ENCODE results near the gene TRPV6. TPM values are rescaled to one million over a fixed set of nuclear protein-coding genes. Genes with fewer than 3 reads are reported as not detected.

The TRPV6 gene
- total and polyA plus RNA-seq, 4 donors: 0.33 to 0.69 (median 0.50) TPM; not detected in 1

- DNase-seq: no peak
Observed at GRCh38 chr7:142892951-142893350, 7.4 kb upstream of the TRPV6 start.

GRCh38 chr7:142891490-142892082, 6.0 kb upstream of the TRPV6 start:
- DNase-seq: no peak
- intact Hi-C loops (cut with DNase I): no loop called here
- H3K36me3 ChIP-seq (ENCODE audit: control insufficient read depth in 1 of 2, insufficient read depth in 2 of 2, low read length in 1 of 2): no peaks in the 10 kb centered on the region
- WGBS, 2 donors: 84 to 85% methylated on average over 10 of the region's 10 CpGs
- H3K27me3 ChIP-seq (ENCODE audit: control insufficient read depth in 1 of 2, insufficient read depth in 2 of 2, low read length in 1 of 2): no peaks in the 10 kb centered on the region
- H3K4me3 ChIP-seq (ENCODE audit: low read length in 2 of 2): no peak overlapping the region
- H3K4me1 ChIP-seq (ENCODE audit: control insufficient read depth in 1 of 2, insufficient read depth in 2 of 2, low read length in 2 of 2): no peaks in the 10 kb centered on the region
- H3K9me3 ChIP-seq (ENCODE audit: control insufficient read depth, low read length): no peaks in the 10 kb centered on the region
- no peak for ATAC-seq (ENCODE audit: low FRiP score)
- no peak overlapping the region for H3K27ac ChIP-seq (ENCODE audit: low read depth in 1 of 2, low read length in 2 of 2)

More at GRCh38 chr7:142892951-142893350, 7.4 kb upstream of the TRPV6 start:
- no peak for ATAC-seq (ENCODE audit: low FRiP score)
- Histone ChIP-seq H3K27ac (ENCODE audit: low read depth in 1 of 2, low read length in 2 of 2) (no peak overlapping the region), H3K36me3 (ENCODE audit: control insufficient read depth in 1 of 2, insufficient read depth in 2 of 2, low read length in 1 of 2) (no peaks in the 10 kb centered on the region), H3K4me1 (ENCODE audit: control insufficient read depth in 1 of 2, insufficient read depth in 2 of 2, low read length in 2 of 2) (no peaks in the 10 kb centered on the region), H3K4me3 (ENCODE audit: low read length in 2 of 2) (no peak overlapping the region), H3K27me3 (ENCODE audit: control insufficient read depth in 1 of 2, insufficient read depth in 2 of 2, low read length in 1 of 2) (no peaks in the 10 kb centered on the region), H3K9me3 (ENCODE audit: control insufficient read depth, low read length) (no peaks in the 10 kb centered on the region)
- intact Hi-C loops (cut with DNase I): no loop called here
- WGBS, 2 donors: 90 to 91% methylated on average over 5 of the region's 5 CpGs

GRCh38 chr7:142890874-142891485, 5.4 kb upstream of the TRPV6 start:
- Histone ChIP-seq H3K36me3 (ENCODE audit: control insufficient read depth in 1 of 2, insufficient read depth in 2 of 2, low read length in 1 of 2) (no peaks in the 10 kb centered on the region), H3K27ac (ENCODE audit: low read depth in 1 of 2, low read length in 2 of 2) (no peak overlapping the region), H3K9me3 (ENCODE audit: control insufficient read depth, low read length) (no peaks in the 10 kb centered on the region), H3K27me3 (ENCODE audit: control insufficient read depth in 1 of 2, insufficient read depth in 2 of 2, low read length in 1 of 2) (no peaks in the 10 kb centered on the region), H3K4me3 (ENCODE audit: low read length in 2 of 2) (no peak overlapping the region), H3K4me1 (ENCODE audit: control insufficient read depth in 1 of 2, insufficient read depth in 2 of 2, low read length in 2 of 2) (no peaks in the 10 kb centered on the region)
- WGBS, 2 donors: 78 to 80% methylated on average over 12 of the region's 12 CpGs
- no peak for DNase-seq
- no peak for ATAC-seq (ENCODE audit: low FRiP score)
- intact Hi-C loops (cut with DNase I): no loop called here

DNA sequence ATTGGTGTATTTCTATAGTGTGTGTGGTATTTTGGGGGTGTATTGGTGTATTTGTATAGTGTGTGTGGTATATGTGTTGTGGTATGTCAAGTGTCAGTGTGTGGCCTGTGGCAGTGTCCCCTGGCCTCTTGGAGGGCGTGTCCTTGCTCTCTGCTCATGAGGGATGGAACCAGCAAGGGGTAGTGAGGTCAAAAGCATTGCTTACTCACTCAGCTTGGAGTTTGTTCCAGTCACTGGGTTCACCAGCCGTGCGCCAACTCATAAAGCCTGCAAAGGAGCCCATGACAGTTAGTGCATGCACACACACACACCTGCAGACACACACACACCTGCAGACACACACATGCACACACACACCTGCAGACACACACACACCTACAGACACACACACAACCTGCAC, 4.3 kb upstream of the TRPV6 start:
- no peak for ATAC-seq (ENCODE audit: low FRiP score)
- no peak overlapping the region for H3K27ac ChIP-seq (ENCODE audit: low read depth in 1 of 2, low read length in 2 of 2)
- no peak overlapping the region for H3K4me3 ChIP-seq (ENCODE audit: low read length in 2 of 2)
- no peaks in the 10 kb centered on the region for H3K27me3 ChIP-seq (ENCODE audit: control insufficient read depth in 1 of 2, insufficient read depth in 2 of 2, low read length in 1 of 2)
- intact Hi-C loops (cut with DNase I): no loop called here
- DNase-seq: no peak
- WGBS, 2 donors: 72 to 73% methylated on average over 3 of the region's 3 CpGs
- H3K36me3 ChIP-seq (ENCODE audit: control insufficient read depth in 1 of 2, insufficient read depth in 2 of 2, low read length in 1 of 2): no peaks in the 10 kb centered on the region
- H3K9me3 ChIP-seq (ENCODE audit: control insufficient read depth, low read length): no peaks in the 10 kb centered on the region
- H3K4me1 ChIP-seq (ENCODE audit: control insufficient read depth in 1 of 2, insufficient read depth in 2 of 2, low read length in 2 of 2): no peaks in the 10 kb centered on the region

DNA sequence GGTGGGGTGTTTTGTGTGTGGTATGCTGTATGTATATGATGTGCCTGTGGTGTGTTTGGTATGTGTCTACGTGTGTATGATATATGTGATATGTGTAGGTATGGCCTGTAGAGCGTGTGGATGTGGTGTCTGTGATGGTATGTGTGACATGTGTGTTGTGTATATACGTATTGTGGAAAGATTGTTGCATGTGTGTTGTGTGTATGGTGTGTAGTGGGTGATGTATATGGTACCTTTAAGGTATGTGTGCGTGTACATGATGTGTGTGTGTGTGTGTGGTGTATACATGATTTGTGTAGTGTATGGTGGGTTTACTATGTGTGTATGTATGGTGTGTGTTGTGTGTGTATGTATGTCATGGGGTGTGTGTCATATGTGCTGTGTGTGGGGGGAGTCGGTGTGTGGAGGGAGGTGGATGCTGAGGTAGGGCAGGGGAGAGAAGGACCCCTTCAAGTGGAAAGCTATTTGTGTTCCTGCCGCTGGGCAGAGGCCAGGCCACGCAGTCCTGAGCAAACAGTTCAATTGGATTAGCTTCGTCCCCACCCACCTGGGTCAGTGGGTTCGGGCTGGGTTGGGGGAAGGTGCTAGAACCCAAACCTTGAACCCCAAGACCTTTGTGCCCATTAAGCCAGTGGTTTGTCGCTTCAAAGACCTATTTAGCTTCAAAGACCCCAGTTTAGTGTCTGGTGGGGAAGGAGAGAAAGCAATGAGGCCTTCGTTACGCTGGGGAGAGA, 1.9 kb upstream of the TRPV6 start:
- intact Hi-C loops (cut with DNase I): no loop called here
- DNase-seq (peak; percentile 16 to 28), ATAC-seq (ENCODE audit: low FRiP score) (no peak)
- H3K27me3 ChIP-seq (ENCODE audit: control insufficient read depth in 1 of 2, insufficient read depth in 2 of 2, low read length in 1 of 2): no peaks in the 10 kb centered on the region
- no peak overlapping the region for H3K4me3 ChIP-seq (ENCODE audit: low read length in 2 of 2)
- no peaks in the 10 kb centered on the region for H3K36me3 ChIP-seq (ENCODE audit: control insufficient read depth in 1 of 2, insufficient read depth in 2 of 2, low read length in 1 of 2)
- no peak overlapping the region for H3K27ac ChIP-seq (ENCODE audit: low read depth in 1 of 2, low read length in 2 of 2)
- no peaks in the 10 kb centered on the region for H3K4me1 ChIP-seq (ENCODE audit: control insufficient read depth in 1 of 2, insufficient read depth in 2 of 2, low read length in 2 of 2)
- no peaks in the 10 kb centered on the region for H3K9me3 ChIP-seq (ENCODE audit: control insufficient read depth, low read length)
- 92 to 93% methylated on average over 12 of the region's 12 CpGs for WGBS, 2 donors

- DNase-seq: peak in 1 of 2 donors; percentile 13
- no peak overlapping the region for H3K27ac ChIP-seq (ENCODE audit: low read depth in 1 of 2, low read length in 2 of 2)
- intact Hi-C loops (cut with DNase I): no loop called here
- no peaks in the 10 kb centered on the region for H3K9me3 ChIP-seq (ENCODE audit: control insufficient read depth, low read length)
- no peaks in the 10 kb centered on the region for H3K4me1 ChIP-seq (ENCODE audit: control insufficient read depth in 1 of 2, insufficient read depth in 2 of 2, low read length in 2 of 2)
- 74 to 77% methylated on average over 7 of the region's 7 CpGs for WGBS, 2 donors
- H3K36me3 ChIP-seq (ENCODE audit: control insufficient read depth in 1 of 2, insufficient read depth in 2 of 2, low read length in 1 of 2): no peaks in the 10 kb centered on the region
- H3K27me3 ChIP-seq (ENCODE audit: control insufficient read depth in 1 of 2, insufficient read depth in 2 of 2, low read length in 1 of 2): no peaks in the 10 kb centered on the region
- no peak overlapping the region for H3K4me3 ChIP-seq (ENCODE audit: low read length in 2 of 2)
- no peak for ATAC-seq (ENCODE audit: low FRiP score)
Observed at GRCh38 chr7:142886866-142887265, 1.3 kb upstream of the TRPV6 start.

- ATAC-seq (ENCODE audit: low FRiP score) (no peak), DNase-seq (no peak)
- H3K27ac ChIP-seq (ENCODE audit: low read depth in 1 of 2, low read length in 2 of 2): no peak overlapping the region
- no peaks in the 10 kb centered on the region for H3K4me1 ChIP-seq (ENCODE audit: control insufficient read depth in 1 of 2, insufficient read depth in 2 of 2, low read length in 2 of 2)
- H3K4me3 ChIP-seq (ENCODE audit: low read length in 2 of 2): no peak overlapping the region
- H3K36me3 ChIP-seq (ENCODE audit: control insufficient read depth in 1 of 2, insufficient read depth in 2 of 2, low read length in 1 of 2): no peaks in the 10 kb centered on the region
- no peaks in the 10 kb centered on the region for H3K9me3 ChIP-seq (ENCODE audit: control insufficient read depth, low read length)
- H3K27me3 ChIP-seq (ENCODE audit: control insufficient read depth in 1 of 2, insufficient read depth in 2 of 2, low read length in 1 of 2): no peaks in the 10 kb centered on the region
- intact Hi-C loops (cut with DNase I): no loop called here
- WGBS, 2 donors: 84% methylated on average over 4 of the region's 4 CpGs
Observed at GRCh38 chr7:142884286-142884640, 1.3 kb downstream of the TRPV6 start.

DNA sequence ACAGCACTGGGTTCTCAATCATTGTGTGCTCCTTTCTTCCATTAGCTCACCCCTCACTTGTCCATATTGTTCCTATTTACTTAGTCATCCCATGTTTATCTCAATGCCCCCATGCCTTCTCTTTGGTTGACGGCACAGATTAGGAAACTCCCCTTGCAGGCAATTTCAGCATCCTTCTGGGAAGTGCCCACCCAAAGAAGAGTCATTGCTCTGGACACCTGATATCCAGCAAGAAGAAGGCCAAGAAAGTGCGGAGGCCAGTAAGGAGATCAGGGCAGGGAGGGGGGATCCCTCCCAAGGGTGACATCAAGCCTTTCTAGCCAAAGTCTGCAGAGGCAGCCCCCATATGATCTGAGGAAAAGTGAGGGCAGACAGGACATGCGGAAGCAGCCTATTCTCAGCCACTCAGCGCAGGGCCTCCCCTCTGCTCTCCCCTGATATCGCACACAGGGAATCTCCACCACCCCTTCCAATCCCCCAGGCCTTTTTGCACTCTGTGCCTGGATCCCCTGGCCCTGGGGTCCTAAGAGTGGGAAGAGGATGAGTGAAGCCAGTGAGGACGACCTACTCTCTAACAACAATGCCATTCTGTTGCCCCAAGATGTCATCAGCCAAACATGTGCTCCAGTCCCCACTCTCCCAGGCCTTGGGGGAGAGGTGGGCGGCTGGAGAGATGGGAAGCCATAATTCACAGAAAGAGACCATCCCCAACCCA, 1.8 kb downstream of the TRPV6 start:
- intact Hi-C loops (cut with DNase I): no loop called here
- Histone ChIP-seq H3K9me3 (ENCODE audit: control insufficient read depth, low read length) (no peaks in the 10 kb centered on the region), H3K4me1 (ENCODE audit: control insufficient read depth in 1 of 2, insufficient read depth in 2 of 2, low read length in 2 of 2) (no peaks in the 10 kb centered on the region), H3K36me3 (ENCODE audit: control insufficient read depth in 1 of 2, insufficient read depth in 2 of 2, low read length in 1 of 2) (no peaks in the 10 kb centered on the region), H3K4me3 (ENCODE audit: low read length in 2 of 2) (no peak overlapping the region), H3K27me3 (ENCODE audit: control insufficient read depth in 1 of 2, insufficient read depth in 2 of 2, low read length in 1 of 2) (no peaks in the 10 kb centered on the region), H3K27ac (ENCODE audit: low read depth in 1 of 2, low read length in 2 of 2) (no peak overlapping the region)
- DNase-seq (peak in 1 of 2 donors; percentile 25), ATAC-seq (ENCODE audit: low FRiP score) (no peak)
- WGBS, 2 donors: 89 to 93% methylated on average over 7 of the region's 7 CpGs

Measured in aorta (tissue), 5 donors.